ENCODE data around the gene MDM4.
"Not testable (repeated sequence)": the region's sequence is repeated elsewhere in the genome, so short reads cannot be mapped to it uniquely, and the experiment has no call there.

Gene MDM4

GRCh38 chr1:204517382-204517781, 1.2 kb downstream of the MDM4 start:
- DNase-seq (ENCODE audit: low spot score) = not testable (repeated sequence)

- peak; percentile 17 for DNase-seq (ENCODE audit: low spot score)
Measured at GRCh38 chr1:204520834-204521709, 4.9 kb downstream of the MDM4 start.

GRCh38 chr1:204521941-204522521, 5.8 kb downstream of the MDM4 start:
- not testable (repeated sequence) for DNase-seq (ENCODE audit: low spot score)

- DNase-seq (ENCODE audit: low spot score) = no peak
Measured at GRCh38 chr1:204523605-204524215, 7.5 kb downstream of the MDM4 start.

GRCh38 chr1:204524986-204525385, 8.8 kb downstream of the MDM4 start:
- no peak for DNase-seq (ENCODE audit: low spot score)

- no peak for DNase-seq (ENCODE audit: low spot score)
Measured at GRCh38 chr1:204528241-204528640, 12.0 kb downstream of the MDM4 start.

- no peak for DNase-seq (ENCODE audit: low spot score)
Measured at GRCh38 chr1:204528677-204529076, 12.5 kb downstream of the MDM4 start.

GRCh38 chr1:204529371-204529895, 13.2 kb downstream of the MDM4 start:
- no peak for DNase-seq (ENCODE audit: low spot score)

GRCh38 chr1:204530932-204531331, 14.7 kb downstream of the MDM4 start:
- no peak for DNase-seq (ENCODE audit: low spot score)

- DNase-seq (ENCODE audit: low spot score) = no peak
Measured at GRCh38 chr1:204532832-204533231, 16.6 kb downstream of the MDM4 start.

GRCh38 chr1:204541626-204542025, 25.4 kb downstream of the MDM4 start:
- DNase-seq (ENCODE audit: low spot score) = no peak

GRCh38 chr1:204544321-204544720, 28.1 kb downstream of the MDM4 start:
- DNase-seq (ENCODE audit: low spot score) = no peak

GRCh38 chr1:204545202-204545601, 29.0 kb downstream of the MDM4 start:
- DNase-seq (ENCODE audit: low spot score) = no peak

GRCh38 chr1:204545881-204546280, 29.7 kb downstream of the MDM4 start:
- no peak for DNase-seq (ENCODE audit: low spot score)

GRCh38 chr1:204548265-204548664, 32.1 kb downstream of the MDM4 start:
- no peak for DNase-seq (ENCODE audit: low spot score)

GRCh38 chr1:204549313-204549712, 33.1 kb downstream of the MDM4 start:
- no peak for DNase-seq (ENCODE audit: low spot score)

GRCh38 chr1:204550926-204551325, 34.7 kb downstream of the MDM4 start:
- DNase-seq (ENCODE audit: low spot score) = no peak

GRCh38 chr1:204556458-204557052, 40.3 kb downstream of the MDM4 start:
- no peak for DNase-seq (ENCODE audit: low spot score)

- DNase-seq (ENCODE audit: low spot score) = no peak
Measured at GRCh38 chr1:204558467-204558866, 42.3 kb downstream of the MDM4 start.

- not testable (repeated sequence) for DNase-seq (ENCODE audit: low spot score)
Measured at GRCh38 chr1:204560002-204560401, 43.8 kb downstream of the MDM4 start.

- DNase-seq (ENCODE audit: low spot score) = no peak
Measured at GRCh38 chr1:204560590-204561150, 44.5 kb downstream of the MDM4 start.

Data from GM03348 (cell line).